ENCODE measurements around the gene COL28A1.

DNA sequence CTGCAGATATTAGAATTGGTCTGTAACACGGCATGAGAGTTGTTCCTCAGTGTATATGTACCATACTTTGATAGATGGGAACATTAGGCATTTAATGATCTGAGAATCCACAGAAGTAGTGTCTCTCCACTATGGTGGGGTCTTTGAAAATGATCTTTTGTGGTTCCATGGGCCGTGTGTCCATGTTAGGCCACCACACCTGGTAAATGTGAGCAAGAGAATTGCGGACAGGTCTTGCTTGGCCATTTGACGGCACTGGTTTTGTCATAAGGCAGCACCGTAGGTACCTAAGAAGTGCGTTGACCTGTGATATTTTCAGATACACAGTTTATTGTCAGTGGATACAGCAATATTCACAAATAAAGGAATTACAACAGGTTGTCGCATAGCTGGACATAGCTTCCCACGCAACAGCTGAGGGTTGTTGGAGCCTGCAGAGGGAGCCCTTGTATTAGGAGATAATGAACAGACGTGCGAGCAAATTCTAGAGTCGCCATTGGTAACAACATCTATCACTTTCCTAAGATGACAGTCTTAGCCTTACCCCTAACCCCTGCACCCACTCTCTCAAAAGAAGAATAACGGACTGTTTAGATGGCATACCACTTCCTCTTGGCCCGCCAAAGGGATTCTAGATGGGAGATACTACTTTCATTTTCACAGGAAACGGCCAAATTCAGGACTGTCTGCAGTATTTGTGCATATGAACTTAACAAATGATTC lies 111.4 kb downstream of the COL28A1 start:
- TF ChIP-seq TAF1 (IDR thresholded peaks at IDR 0.05; ENCODE audit: low read depth, low read length) (no peak), SPI1 (IDR thresholded peaks at IDR 0.05; ENCODE audit: low read depth, low read length) (peak; percentile 70), POLR2AphosphoS5 (IDR thresholded peaks at IDR 0.05; ENCODE audit: low read depth, low read length) (no peak)

All from GM12891 (cell line).